Measurements from ENCODE around the gene KARS1.

DNA sequence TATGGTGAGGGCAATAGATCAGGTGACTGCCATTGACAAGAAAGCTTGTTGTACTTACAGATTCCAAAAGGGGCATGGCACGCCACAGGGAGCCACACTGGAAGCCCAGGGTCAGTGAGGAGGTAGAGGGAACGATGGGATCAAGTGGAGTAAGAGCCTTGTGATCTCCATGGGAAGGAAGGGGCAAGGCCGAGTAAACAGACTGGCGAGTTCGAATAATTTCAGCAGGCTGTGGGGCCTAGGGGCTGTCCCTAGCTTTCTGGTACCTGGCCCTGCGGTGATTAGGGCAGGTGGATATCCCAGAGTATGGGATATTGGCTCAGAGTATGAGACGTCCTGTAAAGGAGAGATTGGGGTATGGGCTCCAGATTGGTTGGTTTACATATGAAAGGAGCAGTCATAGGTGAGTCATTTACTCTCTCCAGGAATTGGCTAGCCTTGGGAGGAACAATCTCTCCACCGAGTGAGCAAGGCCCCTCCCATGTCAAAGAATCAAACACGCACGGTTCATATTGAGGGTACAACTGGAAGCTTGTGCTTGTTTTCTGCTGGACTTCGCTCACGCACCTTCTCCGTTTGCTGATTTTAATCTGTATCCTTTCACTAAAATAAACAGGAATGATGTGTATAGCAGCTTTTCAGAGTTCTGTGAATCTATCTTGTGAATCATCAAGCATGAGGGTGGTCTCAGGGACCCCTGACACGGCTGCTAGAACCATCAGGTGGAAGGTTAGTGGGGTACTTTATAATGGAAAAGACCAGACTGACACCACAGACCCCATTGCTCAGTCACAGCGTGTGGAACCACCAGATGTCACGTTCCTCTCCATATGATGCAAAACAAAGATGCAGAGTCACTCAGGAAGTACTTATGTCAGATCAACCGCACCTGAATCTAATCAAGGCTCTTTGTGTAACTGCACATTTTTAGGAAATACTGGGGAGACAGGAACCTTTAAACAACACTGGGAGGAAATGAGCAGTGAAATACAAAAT, 53.3 kb downstream of the KARS1 start:
- no peak for TF ChIP-seq POLR2A (IDR thresholded peaks at IDR 0.05; ENCODE audit: low read length)
- TF ChIP-seq GATA1 (IDR thresholded peaks at IDR 0.05; ENCODE audit: low read depth, low read length) = no peak
